Tibial nerve (tissue), 4 donors: Measurements from ENCODE around the gene ACAD10.

Experiments used
- CTCF ChIP-seq, 5 experiments: fragments of 200-600 bp in 3 of 5; fragments of 450-650 bp in 2 of 5; sonication (generic) in 3 of 5; IDR thresholded peaks; one replicate each; pipeline ENCODE4 v1.5.1; 2016 to 2019; ENCODE audit warnings: antibody characterized with exemption in 5 of 5, mild to moderate bottlenecking in 3 of 5, moderate library complexity in 2 of 5
- EP300 ChIP-seq, 2 donors: sonication (generic); formaldehyde crosslinking; IDR thresholded peaks; one replicate each; pipeline ENCODE4 v1.6.1; 2017; ENCODE audit warnings: antibody characterized with exemption in 2 of 2, mild to moderate bottlenecking in 1 of 2
- POLR2A ChIP-seq, 2 donors: fragments of 450-650 bp; IDR thresholded peaks; one replicate each; pipeline ENCODE4 v1.6.1; 2017; ENCODE audit warnings: antibody characterized with exemption in 2 of 2, mild to moderate bottlenecking in 2 of 2, moderate library complexity in 2 of 2

GRCh38 chr12:111761099-111761498 lies 75.2 kb downstream of the ACAD10 start:
- TF ChIP-seq CTCF (IDR thresholded peaks at IDR 0.05): no peak
- TF ChIP-seq POLR2A (IDR thresholded peaks at IDR 0.05): no peak
- no peak for TF ChIP-seq EP300 (IDR thresholded peaks at IDR 0.05)
